ENCODE data around the gene PTPRN2. TPM values are rescaled to one million over a fixed set of nuclear protein-coding genes. Genes with fewer than 3 reads are reported as not detected.

PTPRN2 gene
- polyA plus RNA-seq, 4 donors: 7.4 to 9.6 (median 8.8) TPM

GRCh38 chr7:157630301-157630853, 957.2 kb downstream of the PTPRN2 start:
- DNase-seq (ENCODE audit: low read depth in 4 of 4, low spot score in 3 of 4): no peak

DNA sequence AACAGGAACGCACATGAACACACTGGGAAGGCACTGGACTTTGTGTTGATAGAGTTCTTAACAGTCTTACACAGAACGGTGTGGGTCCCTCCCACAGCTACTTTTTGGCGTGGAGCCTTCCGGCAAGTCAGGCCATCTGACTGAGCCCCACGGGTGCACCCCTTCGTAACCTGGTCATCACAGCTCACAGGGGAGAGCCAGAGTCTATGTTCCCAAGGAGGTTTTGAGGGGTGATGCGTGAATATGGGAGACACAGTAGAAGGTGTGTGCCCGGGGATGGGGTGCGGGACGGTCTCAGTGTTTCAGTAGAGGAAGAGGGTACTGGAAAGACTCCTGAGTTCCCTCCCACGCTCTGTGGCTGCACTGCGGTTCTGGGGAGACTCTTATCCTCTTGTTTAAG, 959.2 kb downstream of the PTPRN2 start:
- DNase-seq (ENCODE audit: low read depth in 4 of 4, low spot score in 3 of 4): no peak

DNA sequence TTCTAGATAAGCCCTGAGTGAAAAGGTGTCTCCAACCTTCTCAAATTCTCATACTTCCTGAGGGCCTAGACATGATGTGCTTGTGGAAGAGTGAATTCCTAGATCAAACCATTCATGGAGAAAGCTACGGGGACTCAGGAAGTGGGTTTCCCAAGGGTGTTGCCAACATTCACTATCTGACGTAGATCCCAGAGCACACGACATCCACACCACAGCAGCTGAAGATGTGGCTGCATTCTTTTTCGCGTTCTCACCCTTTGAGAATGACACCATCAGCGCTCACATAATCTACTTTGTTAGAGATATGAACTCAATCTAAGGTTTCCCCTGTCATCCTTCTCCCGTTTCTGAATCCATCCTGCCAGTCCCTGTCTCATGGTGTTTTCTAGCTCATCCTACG, 960.0 kb downstream of the PTPRN2 start:
- no peak for DNase-seq (ENCODE audit: low read depth in 4 of 4, low spot score in 3 of 4)

DNA sequence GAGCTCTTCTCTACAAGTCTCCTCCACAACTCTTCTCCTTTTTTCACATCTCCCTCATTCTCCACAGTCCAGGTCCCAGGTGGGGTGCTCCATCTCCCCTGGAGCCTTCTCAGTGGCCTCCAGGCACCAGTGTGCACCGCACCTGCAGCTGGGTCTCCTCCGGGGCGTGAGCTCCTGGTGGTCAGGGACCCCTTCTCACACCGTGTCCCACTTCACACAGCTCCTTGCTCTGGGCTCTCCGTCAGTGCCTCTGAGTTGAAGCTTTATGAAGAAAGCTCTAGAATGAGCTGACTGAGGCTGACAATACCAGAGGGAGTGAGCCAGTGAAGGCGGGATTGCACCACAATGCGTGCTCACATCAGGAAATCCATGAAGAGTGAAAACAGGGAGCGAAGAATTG, 960.6 kb downstream of the PTPRN2 start:
- no peak for DNase-seq (ENCODE audit: low read depth in 4 of 4, low spot score in 3 of 4)

GRCh38 chr7:157625973-157626742, 961.5 kb downstream of the PTPRN2 start:
- no peak for DNase-seq (ENCODE audit: low read depth in 4 of 4, low spot score in 3 of 4)

- no peak for DNase-seq (ENCODE audit: low read depth in 4 of 4, low spot score in 3 of 4)
These were observed 964.1 kb downstream of the PTPRN2 start for GRCh38 chr7:157623556-157623955.

DNA sequence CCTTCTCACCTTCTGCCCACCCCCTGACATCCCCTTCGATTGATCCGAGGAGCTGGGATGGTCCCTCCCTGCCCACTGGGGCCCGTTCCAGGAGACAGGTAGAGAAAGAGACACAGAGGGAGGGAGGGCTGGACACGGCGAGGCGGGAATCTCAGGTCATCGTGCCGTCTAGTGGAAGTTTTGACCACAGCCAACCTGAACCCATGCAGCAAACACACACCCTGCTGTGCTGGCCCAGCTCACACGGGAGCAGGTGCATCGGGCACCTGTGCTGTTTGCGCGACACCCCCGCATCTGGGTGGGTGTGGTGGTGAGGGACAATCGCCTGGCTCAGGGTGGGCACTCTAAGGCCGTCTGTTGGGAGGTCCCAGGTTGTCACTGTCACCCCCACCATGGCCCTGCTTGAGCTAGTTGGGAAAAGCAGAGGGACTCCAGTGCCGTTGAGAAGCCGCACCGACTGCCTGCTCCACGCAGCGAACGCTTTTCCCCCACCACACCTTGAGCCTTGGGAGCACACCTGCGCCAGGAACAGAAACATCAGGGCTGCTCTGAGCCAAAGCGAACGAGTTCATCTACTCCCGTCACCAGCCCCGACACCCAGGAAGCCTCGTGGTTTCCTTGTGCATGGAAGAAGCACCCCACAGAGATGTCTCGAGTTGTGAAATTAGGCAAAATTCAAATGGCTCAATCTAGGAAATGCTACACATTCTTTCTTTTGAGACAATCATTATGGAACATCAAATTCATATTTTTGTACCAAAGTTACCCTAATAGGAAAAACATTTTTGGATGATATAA, 965.0 kb downstream of the PTPRN2 start:
- no peak for DNase-seq (ENCODE audit: low read depth in 4 of 4, low spot score in 3 of 4)

DNA sequence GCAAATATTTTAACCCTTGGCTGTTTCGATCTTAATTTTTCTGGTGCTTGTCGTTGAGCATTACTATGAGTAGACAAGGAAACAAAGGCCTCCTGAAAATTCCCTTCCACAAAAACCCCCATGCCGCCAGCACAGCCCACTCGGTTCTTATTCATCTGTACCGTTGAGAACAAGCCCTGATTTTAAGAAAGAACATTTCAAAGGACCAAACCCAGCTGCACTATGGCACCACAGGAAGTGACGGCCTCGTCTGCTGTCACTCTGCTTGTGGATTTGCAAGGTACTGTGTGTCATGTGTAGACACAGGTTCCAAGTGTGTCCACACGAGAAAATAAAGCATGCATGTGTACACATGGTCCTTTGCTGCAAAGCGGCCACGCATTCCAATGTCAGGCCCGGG, 965.6 kb downstream of the PTPRN2 start:
- no peak for DNase-seq (ENCODE audit: low read depth in 4 of 4, low spot score in 3 of 4)

GRCh38 chr7:157621131-157621681, 966.4 kb downstream of the PTPRN2 start:
- no peak for DNase-seq (ENCODE audit: low read depth in 4 of 4, low spot score in 3 of 4)

DNA sequence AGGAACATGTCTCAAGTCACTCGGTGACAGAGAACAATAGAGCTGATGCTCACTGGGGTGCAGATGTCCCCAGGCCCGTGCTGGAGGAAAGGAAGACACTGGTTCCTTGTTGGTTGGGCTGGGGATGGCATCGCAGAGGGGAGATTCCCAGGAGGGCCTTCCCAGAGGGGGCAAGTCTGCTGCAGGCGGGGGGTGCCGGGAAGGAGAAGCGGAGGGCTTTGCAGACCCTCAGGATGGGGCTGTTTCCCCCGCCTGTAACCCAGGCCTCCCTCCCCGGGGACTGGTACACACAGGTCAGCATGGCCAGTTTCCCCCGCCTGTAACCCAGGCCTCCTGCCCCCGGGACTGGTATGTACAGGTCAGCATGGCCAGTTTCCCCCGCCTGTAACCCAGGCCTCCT, 967.0 kb downstream of the PTPRN2 start:
- no peak for DNase-seq (ENCODE audit: low read depth in 4 of 4, low spot score in 3 of 4)

DNA sequence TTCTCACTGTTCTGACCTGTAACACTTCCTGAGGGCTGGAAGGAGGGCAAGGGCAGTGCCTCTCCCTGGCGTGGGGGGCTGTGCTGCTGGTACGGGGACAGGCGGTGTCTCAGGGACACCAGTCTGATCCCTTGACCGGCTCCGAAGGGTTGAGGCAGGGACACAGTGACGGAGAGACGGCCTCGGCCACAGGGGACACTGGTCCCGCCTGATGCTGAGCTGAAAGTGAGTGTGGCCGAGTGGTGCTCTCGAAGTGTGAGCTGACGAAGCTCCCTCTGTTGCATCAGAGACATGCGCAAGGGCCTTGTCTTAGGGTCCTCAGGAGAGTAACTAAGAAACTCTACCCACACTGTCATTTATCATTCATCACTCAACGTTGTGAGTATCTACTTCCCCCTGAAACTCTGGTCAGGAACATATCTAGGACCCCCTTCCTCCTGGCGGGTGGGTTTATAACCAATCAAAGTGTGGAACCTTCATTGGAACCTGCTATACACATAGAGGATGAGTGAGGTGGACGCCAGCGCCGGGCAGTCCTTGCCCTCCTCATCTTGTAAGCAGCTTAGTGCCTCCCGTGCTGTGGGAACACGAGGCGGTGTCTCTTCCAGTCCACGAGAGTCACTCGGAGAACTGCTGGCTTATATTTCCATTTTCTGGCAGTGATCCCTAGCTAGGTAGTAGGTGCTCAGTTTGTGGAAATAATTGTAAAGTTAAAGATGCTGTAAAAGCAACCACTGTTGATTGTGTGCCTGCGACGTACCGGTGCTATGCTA, 967.7 kb downstream of the PTPRN2 start:
- DNase-seq (ENCODE audit: low read depth in 4 of 4, low spot score in 3 of 4): no peak

DNA sequence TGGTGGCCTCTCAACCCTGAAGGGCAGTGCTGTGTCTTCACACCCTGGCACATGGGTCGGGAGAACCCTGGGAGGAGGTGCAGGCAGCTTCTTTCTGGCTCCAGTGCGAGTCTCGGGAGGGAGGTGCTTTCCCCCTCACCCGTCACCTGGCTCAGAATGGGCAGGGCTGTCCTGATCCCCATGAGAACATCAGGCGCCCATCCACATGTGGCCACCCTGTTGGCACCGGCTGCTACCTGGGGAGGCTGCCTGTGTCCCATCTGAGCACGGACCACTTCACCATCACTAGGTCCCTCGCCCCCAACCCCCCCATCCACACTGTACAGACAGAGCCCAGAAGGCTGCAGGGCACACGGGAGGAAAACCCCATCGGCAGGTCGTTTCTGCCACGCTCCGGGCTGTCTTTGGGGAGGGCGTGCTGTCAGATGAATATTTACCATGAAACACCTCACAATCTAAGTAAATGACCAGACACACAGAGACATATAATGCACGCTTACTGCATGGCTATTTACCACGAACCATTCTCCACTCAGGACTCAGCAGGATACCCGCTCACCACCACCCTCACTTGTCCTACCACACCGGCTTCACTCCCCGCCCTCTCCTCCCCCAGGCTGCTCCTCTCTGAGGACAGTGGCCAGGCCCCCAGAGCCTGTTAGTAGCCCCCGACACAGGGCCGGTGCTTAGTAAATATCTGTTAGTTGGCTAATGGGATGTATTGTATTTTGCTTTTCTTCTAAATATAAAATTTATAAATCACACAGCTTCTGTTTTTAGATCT, 968.6 kb downstream of the PTPRN2 start:
- DNase-seq (ENCODE audit: low read depth in 4 of 4, low spot score in 3 of 4): no peak

DNA sequence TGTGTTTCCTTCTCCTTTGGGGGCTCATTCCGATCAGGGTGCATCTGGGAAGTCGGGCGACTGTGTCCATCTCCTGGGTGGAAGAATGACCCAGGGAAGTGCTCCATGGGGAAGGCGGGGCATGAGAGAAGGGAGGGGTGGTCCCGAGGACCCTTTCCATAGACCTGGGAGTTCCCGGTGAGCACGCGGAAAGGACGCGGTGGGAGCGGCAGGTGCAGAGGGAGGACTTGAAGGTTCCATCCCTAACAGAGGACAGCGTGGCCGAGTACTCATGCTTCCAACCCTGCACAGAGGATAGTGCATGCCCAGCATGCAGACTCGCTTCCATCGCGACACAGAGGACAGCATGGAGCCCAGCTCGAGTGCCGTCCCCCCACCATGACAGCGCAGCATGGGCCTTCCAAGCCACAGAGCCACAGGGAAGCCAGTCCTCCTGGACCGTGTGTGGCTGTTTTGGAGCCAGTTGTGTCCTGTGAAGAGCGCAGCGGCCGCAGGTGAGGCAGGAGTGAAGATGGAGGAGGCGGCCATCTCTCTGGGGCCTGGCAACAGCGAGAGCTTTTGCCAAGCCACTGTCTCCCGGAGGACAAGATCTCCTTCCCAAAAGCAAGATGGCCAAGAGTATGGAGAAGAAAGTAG, 969.4 kb downstream of the PTPRN2 start:
- no peak for DNase-seq (ENCODE audit: low read depth in 4 of 4, low spot score in 3 of 4)

- no peak for DNase-seq (ENCODE audit: low read depth in 4 of 4, low spot score in 3 of 4)
These were observed 970.2 kb downstream of the PTPRN2 start for GRCh38 chr7:157617401-157617800.

- no peak for DNase-seq (ENCODE audit: low read depth in 4 of 4, low spot score in 3 of 4)
These were observed 970.7 kb downstream of the PTPRN2 start for GRCh38 chr7:157616931-157617330.

DNA sequence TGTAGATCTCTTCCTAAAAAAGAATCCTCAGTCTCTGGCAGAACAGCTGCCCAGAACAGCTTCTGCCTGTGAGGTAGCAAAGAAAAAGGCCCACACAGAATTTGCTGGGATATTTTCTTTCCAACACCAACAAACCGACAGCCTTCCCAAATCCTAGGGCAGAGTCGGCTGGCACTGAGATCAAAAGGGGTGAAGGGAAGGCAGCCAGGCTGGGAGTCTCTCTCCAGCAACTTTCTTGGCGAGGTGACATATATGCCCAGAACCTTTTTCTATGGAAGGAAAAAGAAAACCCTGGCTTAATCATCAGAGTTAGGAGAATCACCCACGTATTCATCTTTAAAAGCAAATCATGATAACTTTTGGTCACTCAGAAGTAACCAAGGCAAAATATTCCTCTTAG, 971.2 kb downstream of the PTPRN2 start:
- no peak for DNase-seq (ENCODE audit: low read depth in 4 of 4, low spot score in 3 of 4)

DNA sequence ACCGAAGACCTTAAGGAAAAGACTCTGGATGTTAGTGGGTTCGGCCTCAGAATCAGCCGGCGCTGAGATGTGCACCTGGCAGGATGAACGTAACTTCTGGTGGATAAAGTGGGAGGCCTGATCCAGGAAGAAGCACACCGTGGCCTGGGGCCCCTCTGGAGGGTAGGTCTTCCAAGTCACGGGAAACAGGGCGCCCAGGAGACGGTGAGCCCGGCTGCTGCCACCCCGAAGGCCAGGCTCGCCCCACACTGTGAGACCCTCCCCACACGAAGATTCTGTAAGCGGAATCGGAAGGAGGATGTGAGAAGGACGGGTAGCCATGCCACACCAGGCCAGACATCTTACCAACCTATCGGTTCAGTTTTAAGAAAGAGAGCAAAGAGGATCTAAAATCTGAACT, 971.8 kb downstream of the PTPRN2 start:
- DNase-seq (ENCODE audit: low read depth in 4 of 4, low spot score in 3 of 4): no peak

GRCh38 chr7:157615101-157615817, 972.4 kb downstream of the PTPRN2 start:
- DNase-seq (ENCODE audit: low read depth in 4 of 4, low spot score in 3 of 4): no peak

Measured in right renal pelvis (tissue), 4 donors.